HepG2 (cell line): ENCODE data around the gene AQP6. TPM values are rescaled to one million over a fixed set of nuclear protein-coding genes. Genes with fewer than 3 reads are reported as not detected.

Source experiments
- DR1 ChIP-seq: sonication (generic); formaldehyde crosslinking; IDR thresholded peaks from 2 replicates; pipeline ENCODE4 v1.8.0; 2021; ENCODE audit warnings: mild to moderate bottlenecking, missing genetic modification reagents, inconsistent platforms
- FOXA3 ChIP-seq: IDR thresholded peaks from 2 replicates; pipeline ENCODE4 v1.6.1; 2016; ENCODE audit warnings: missing genetic modification reagents, missing compliant biosample characterization
- HNRNPLL ChIP-seq: fragments of 200-400 bp; formaldehyde crosslinking; IDR thresholded peaks from 2 replicates; pipeline ENCODE4 v1.6.1; 2017; ENCODE audit warnings: mild to moderate bottlenecking, low read depth, low read length; ENCODE audit not compliant: poor library complexity, severe bottlenecking
- IRF2 ChIP-seq: IDR thresholded peaks from 2 replicates; pipeline ENCODE4 v1.6.1; 2018; ENCODE audit warnings: missing genetic modification reagents, missing compliant biosample characterization
- KAT8 ChIP-seq: IDR thresholded peaks from 2 replicates; pipeline ENCODE4 v1.6.1; 2016; ENCODE audit warnings: missing genetic modification reagents, missing compliant biosample characterization
- PRMT3 ChIP-seq: sonication (generic); formaldehyde crosslinking; IDR thresholded peaks from 2 replicates; pipeline ENCODE4 v1.8.1; 2022; ENCODE audit warnings: low read depth, mild to moderate bottlenecking, moderate library complexity, missing genetic modification reagents, borderline replicate concordance
- RAD51 ChIP-seq: fragments of 450-650 bp; IDR thresholded peaks from 2 replicates; pipeline ENCODE4 v1.6.1; 2016; ENCODE audit warnings: borderline replicate concordance
- SOX6 ChIP-seq, 2 experiments: fragments of 450-650 bp in 1 of 2; sonication (generic) in 1 of 2; formaldehyde crosslinking in 1 of 2; IDR thresholded peaks; 2 replicates each; pipeline versions ENCODE4 v1.4.0 to v1.6.1; 2017 to 2020; ENCODE audit warnings: antibody characterized with exemption in 1 of 2, mild to moderate bottlenecking in 1 of 2, missing genetic modification reagents in 1 of 2
- ZMYM3 ChIP-seq: sonication (generic); formaldehyde crosslinking; IDR thresholded peaks from 2 replicates; pipeline ENCODE4 v1.5.1; 2020; ENCODE audit warnings: mild to moderate bottlenecking, missing genetic modification reagents
- ZNF552 ChIP-seq: sonication (generic); formaldehyde crosslinking; IDR thresholded peaks from 2 replicates; pipeline ENCODE4 v1.9.0; 2022; ENCODE audit warnings: missing genetic modification reagents, mild to moderate bottlenecking, borderline replicate concordance
- ZNF709 ChIP-seq: sonication (generic); formaldehyde crosslinking; IDR thresholded peaks from 2 replicates; pipeline ENCODE4 v1.5.0; 2020; ENCODE audit warnings: mild to moderate bottlenecking, missing genetic modification reagents
- ZNF747 ChIP-seq: sonication (generic); formaldehyde crosslinking; IDR thresholded peaks from 2 replicates; pipeline ENCODE4 v1.8.1; 2023; ENCODE audit warnings: missing genetic modification reagents, mild to moderate bottlenecking, borderline replicate concordance
- polyA plus RNA-seq, 8 experiments: library from polyadenylated mRNA; depleted of rRNA in 3 of 8; stranded (reverse) in 7 of 8; unstranded in 1 of 8; fragments of >200 nt; fragmentation: Illumina TruSeq in 4 of 8; extraction: Trizol in 4 of 8; gene quantifications; 2 replicates each; pipeline versions ENCODE4 v1.2.1 to v1.2.3, GENCODE V29; 2011 to 2016; ENCODE audit warnings: low read depth in 4 of 8, missing spikeins in 1 of 8, mixed read lengths in 1 of 8; ENCODE audit not compliant: insufficient read depth in 1 of 8
- total RNA-seq, 5 experiments: library from RNA; depleted of rRNA; stranded (reverse); fragments of >200 nt; fragmentation: Illumina TruSeq; extraction: Trizol; gene quantifications; 2 replicates each; pipeline ENCODE4 v1.2.3, GENCODE V29; 2016; ENCODE audit warnings: low read depth in 1 of 5
- TF ChIP-seq, protein P1 (sequence below), 2 experiments: sonication (generic) in 1 of 2; formaldehyde crosslinking in 1 of 2; IDR thresholded peaks; 2 replicates each; pipeline versions ENCODE4 v1.6.1 to v1.9.0; 2014 to 2022; ENCODE audit warnings: antibody characterized with exemption in 1 of 2, borderline replicate concordance in 1 of 2, inconsistent platforms in 1 of 2, low read depth in 1 of 2, missing genetic modification reagents in 1 of 2
- TF ChIP-seq, protein P2 (sequence below): sonication (generic); formaldehyde crosslinking; IDR thresholded peaks from 2 replicates; pipeline ENCODE4 v1.4.0; 2020; ENCODE audit warnings: missing genetic modification reagents
- TF ChIP-seq, protein P3 (sequence below): sonication (generic); formaldehyde crosslinking; IDR thresholded peaks from 2 replicates; pipeline ENCODE4 v1.4.0; 2020; ENCODE audit warnings: missing genetic modification reagents, borderline replicate concordance

The AQP6 gene
- total and polyA plus RNA-seq, 2 of the 13 experiments (the other 11 are each of a cell fraction or from before 2014, with no cell fraction given) = 0.32 to 1.3 TPM

DNA sequence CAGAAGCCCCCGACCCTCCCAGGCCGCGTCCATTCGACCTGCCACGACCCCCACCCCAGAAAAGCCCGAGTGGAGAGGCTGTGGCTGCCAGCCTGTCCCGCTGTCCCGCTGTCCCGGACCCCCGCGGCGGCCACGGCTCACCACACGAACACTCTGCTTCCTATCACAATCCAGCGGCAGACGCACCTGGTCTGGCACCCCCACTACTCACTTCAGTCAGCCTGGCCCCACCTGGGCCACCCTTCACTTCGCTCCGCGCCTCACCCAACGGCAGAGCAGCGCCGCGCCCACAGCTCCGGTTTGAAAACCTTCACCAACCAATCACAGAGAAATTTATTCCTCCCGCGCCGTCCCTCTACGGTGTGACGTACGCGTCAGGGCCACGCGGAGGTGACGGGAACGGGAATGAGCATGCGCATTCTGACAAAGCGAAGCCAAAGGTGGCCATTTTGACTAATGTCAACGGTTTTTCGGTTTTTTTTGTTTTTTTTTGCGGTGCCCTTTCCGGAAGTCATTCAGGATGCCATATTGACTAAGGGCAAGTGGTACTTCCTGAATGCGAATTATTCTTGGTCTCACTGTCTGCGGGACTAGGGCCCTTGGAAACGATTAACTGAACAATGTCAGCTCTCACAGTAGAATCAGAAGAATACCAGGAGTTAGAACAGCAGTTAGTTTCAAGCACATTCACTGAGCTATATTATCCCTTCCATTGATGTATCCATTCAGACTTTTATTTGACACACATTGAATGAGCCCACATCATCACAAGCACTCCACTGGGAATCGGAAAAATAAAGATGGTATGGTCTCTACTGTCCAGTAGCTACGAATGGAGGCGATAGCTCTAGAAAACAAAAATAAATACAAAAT is 52.7 kb downstream of the AQP6 start, which contains the start of gene RACGAP1 (continued):
- TF ChIP-seq, protein P1, sequence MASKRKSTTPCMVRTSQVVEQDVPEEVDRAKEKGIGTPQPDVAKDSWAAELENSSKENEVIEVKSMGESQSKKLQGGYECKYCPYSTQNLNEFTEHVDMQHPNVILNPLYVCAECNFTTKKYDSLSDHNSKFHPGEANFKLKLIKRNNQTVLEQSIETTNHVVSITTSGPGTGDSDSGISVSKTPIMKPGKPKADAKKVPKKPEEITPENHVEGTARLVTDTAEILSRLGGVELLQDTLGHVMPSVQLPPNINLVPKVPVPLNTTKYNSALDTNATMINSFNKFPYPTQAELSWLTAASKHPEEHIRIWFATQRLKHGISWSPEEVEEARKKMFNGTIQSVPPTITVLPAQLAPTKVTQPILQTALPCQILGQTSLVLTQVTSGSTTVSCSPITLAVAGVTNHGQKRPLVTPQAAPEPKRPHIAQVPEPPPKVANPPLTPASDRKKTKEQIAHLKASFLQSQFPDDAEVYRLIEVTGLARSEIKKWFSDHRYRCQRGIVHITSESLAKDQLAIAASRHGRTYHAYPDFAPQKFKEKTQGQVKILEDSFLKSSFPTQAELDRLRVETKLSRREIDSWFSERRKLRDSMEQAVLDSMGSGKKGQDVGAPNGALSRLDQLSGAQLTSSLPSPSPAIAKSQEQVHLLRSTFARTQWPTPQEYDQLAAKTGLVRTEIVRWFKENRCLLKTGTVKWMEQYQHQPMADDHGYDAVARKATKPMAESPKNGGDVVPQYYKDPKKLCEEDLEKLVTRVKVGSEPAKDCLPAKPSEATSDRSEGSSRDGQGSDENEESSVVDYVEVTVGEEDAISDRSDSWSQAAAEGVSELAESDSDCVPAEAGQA (IDR thresholded peaks at IDR 0.05; ENCODE audit: low read depth) = peak; percentile 98
- TF ChIP-seq, protein P1 (CRISPR knock-in tag; IDR thresholded peaks at IDR 0.05; ENCODE audit: borderline replicate concordance) = no peak
- TF ChIP-seq ZNF709 (0 out of 2 replicates have a peak, but pooled peaks have one; percentile 4), RAD51 (no peak), FOXA3 (CRISPR knock-in tag) (peak; percentile 68; the same call in 1 of the 2 replicates), ZNF747 (peak; percentile 95), DR1 (CRISPR knock-in tag) (no peak), SOX6 (IDR thresholded peaks at IDR 0.05) (no peak), SOX6 (CRISPR knock-in tag; IDR thresholded peaks at IDR 0.05) (peak; percentile 55), PRMT3 (CRISPR knock-in tag) (peak; percentile 82; the same call in 1 of the 2 replicates), KAT8 (peak; percentile 95), HNRNPLL (peak; percentile 62), ZMYM3 (peak; percentile 11; the same call in 1 of the 2 replicates), ZNF552 (CRISPR knock-in tag) (no peak), IRF2 (CRISPR knock-in tag) (peak; percentile 91)
- TF ChIP-seq, protein P2, sequence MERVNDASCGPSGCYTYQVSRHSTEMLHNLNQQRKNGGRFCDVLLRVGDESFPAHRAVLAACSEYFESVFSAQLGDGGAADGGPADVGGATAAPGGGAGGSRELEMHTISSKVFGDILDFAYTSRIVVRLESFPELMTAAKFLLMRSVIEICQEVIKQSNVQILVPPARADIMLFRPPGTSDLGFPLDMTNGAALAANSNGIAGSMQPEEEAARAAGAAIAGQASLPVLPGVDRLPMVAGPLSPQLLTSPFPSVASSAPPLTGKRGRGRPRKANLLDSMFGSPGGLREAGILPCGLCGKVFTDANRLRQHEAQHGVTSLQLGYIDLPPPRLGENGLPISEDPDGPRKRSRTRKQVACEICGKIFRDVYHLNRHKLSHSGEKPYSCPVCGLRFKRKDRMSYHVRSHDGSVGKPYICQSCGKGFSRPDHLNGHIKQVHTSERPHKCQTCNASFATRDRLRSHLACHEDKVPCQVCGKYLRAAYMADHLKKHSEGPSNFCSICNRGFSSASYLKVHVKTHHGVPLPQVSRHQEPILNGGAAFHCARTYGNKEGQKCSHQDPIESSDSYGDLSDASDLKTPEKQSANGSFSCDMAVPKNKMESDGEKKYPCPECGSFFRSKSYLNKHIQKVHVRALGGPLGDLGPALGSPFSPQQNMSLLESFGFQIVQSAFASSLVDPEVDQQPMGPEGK (CRISPR knock-in tag) = peak; percentile 65
- TF ChIP-seq, protein P3, sequence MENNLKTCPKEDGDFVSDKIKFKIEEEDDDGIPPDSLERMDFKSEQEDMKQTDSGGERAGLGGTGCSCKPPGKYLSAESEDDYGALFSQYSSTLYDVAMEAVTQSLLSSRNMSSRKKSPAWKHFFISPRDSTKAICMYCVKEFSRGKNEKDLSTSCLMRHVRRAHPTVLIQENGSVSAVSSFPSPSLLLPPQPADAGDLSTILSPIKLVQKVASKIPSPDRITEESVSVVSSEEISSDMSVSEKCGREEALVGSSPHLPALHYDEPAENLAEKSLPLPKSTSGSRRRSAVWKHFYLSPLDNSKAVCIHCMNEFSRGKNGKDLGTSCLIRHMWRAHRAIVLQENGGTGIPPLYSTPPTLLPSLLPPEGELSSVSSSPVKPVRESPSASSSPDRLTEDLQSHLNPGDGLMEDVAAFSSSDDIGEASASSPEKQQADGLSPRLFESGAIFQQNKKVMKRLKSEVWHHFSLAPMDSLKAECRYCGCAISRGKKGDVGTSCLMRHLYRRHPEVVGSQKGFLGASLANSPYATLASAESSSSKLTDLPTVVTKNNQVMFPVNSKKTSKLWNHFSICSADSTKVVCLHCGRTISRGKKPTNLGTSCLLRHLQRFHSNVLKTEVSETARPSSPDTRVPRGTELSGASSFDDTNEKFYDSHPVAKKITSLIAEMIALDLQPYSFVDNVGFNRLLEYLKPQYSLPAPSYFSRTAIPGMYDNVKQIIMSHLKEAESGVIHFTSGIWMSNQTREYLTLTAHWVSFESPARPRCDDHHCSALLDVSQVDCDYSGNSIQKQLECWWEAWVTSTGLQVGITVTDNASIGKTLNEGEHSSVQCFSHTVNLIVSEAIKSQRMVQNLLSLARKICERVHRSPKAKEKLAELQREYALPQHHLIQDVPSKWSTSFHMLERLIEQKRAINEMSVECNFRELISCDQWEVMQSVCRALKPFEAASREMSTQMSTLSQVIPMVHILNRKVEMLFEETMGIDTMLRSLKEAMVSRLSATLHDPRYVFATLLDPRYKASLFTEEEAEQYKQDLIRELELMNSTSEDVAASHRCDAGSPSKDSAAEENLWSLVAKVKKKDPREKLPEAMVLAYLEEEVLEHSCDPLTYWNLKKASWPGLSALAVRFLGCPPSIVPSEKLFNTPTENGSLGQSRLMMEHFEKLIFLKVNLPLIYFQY (CRISPR knock-in tag) = peak; percentile 65; the same call in 1 of the 2 replicates
